Lower leg skin (tissue), 3 donors: ENCODE data around the gene OGA.

Experiments used
- POLR2A ChIP-seq, 2 donors: fragments of 450-650 bp; IDR thresholded peaks; one replicate each; pipeline ENCODE4 v1.6.1; 2016 to 2017; ENCODE audit warnings: antibody characterized with exemption in 2 of 2, mild to moderate bottlenecking in 1 of 2, moderate library complexity in 1 of 2
- TF ChIP-seq, protein P1 (sequence below), 3 donors: fragments of 450-650 bp; IDR thresholded peaks; one replicate each; pipeline ENCODE4 v1.5.1; 2016; ENCODE audit warnings: antibody characterized with exemption in 3 of 3, mild to moderate bottlenecking in 3 of 3, moderate library complexity in 2 of 3

DNA sequence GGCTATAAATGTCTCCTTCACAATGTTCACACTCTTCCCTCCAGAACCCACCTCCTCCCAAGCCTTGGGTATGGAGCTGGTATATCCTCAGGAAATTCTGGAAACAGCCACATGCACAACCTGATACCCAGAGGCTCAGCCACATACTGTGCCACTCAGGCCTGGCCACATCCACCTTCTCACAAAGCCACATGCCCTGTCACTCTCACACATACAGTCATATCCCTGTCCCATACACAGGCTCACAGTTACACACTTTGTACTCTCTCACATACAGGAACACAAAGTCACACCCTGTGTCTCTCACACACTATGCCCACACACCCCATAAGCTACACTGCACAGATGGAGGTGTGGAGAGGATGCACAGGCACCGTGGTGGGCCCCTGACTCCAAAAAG is 15.2 kb upstream of the OGA start:
- TF ChIP-seq, protein P1, sequence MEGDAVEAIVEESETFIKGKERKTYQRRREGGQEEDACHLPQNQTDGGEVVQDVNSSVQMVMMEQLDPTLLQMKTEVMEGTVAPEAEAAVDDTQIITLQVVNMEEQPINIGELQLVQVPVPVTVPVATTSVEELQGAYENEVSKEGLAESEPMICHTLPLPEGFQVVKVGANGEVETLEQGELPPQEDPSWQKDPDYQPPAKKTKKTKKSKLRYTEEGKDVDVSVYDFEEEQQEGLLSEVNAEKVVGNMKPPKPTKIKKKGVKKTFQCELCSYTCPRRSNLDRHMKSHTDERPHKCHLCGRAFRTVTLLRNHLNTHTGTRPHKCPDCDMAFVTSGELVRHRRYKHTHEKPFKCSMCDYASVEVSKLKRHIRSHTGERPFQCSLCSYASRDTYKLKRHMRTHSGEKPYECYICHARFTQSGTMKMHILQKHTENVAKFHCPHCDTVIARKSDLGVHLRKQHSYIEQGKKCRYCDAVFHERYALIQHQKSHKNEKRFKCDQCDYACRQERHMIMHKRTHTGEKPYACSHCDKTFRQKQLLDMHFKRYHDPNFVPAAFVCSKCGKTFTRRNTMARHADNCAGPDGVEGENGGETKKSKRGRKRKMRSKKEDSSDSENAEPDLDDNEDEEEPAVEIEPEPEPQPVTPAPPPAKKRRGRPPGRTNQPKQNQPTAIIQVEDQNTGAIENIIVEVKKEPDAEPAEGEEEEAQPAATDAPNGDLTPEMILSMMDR (IDR thresholded peaks at IDR 0.05), result no peak
- TF ChIP-seq POLR2A (IDR thresholded peaks at IDR 0.05), result no peak
